ENCODE measurements around the gene CLSTN2.

GRCh38 chr3:140019946-140020345, 85.0 kb downstream of the CLSTN2 start:
- TF ChIP-seq, protein P1, sequence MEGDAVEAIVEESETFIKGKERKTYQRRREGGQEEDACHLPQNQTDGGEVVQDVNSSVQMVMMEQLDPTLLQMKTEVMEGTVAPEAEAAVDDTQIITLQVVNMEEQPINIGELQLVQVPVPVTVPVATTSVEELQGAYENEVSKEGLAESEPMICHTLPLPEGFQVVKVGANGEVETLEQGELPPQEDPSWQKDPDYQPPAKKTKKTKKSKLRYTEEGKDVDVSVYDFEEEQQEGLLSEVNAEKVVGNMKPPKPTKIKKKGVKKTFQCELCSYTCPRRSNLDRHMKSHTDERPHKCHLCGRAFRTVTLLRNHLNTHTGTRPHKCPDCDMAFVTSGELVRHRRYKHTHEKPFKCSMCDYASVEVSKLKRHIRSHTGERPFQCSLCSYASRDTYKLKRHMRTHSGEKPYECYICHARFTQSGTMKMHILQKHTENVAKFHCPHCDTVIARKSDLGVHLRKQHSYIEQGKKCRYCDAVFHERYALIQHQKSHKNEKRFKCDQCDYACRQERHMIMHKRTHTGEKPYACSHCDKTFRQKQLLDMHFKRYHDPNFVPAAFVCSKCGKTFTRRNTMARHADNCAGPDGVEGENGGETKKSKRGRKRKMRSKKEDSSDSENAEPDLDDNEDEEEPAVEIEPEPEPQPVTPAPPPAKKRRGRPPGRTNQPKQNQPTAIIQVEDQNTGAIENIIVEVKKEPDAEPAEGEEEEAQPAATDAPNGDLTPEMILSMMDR (IDR thresholded peaks at IDR 0.05) = no peak
- TF ChIP-seq POLR2A (IDR thresholded peaks at IDR 0.05; ENCODE audit: low read depth) (no peak), POLR2AphosphoS5 (IDR thresholded peaks at IDR 0.05) (no peak), EP300 (IDR thresholded peaks at IDR 0.05) (no peak)

All from esophagus muscularis mucosa (tissue), 4 donors.